ENCODE measurements around the gene TSFM.

Gene TSFM

GRCh38 chr12:57800965-57801364, 18.4 kb downstream of the TSFM start:
- in situ Hi-C loops (cut with HindIII; ENCODE audit: low pct_ligation_motif_present, low sequenced_read_pairs), result no loop called here
- no peak overlapping the region for H3K27ac ChIP-seq
- no peak for TF ChIP-seq CTCF (IDR thresholded peaks at IDR 0.05; ENCODE audit: low read depth, low read length, missing control alignments)
- peaks cover 37% of the 10 kb centered on the region for H3K36me3 ChIP-seq (replicated peaks)
- H3K4me3 ChIP-seq (ENCODE audit: low read depth, low read length), result no peak overlapping the region
- H3K27me3 ChIP-seq (replicated peaks), result no peaks in the 10 kb centered on the region
- no peak for DNase-seq

GRCh38 chr12:57802607-57803006, 20.0 kb downstream of the TSFM start:
- H3K27ac ChIP-seq, result no peak overlapping the region
- no peak for TF ChIP-seq CTCF (IDR thresholded peaks at IDR 0.05; ENCODE audit: low read depth, low read length, missing control alignments)
- peaks cover 27% of the 10 kb centered on the region for H3K36me3 ChIP-seq (replicated peaks)
- in situ Hi-C loops (cut with HindIII; ENCODE audit: low pct_ligation_motif_present, low sequenced_read_pairs), result no loop called here
- no peak for DNase-seq
- no peaks in the 10 kb centered on the region for H3K27me3 ChIP-seq (replicated peaks)
- no peak overlapping the region for H3K4me3 ChIP-seq (ENCODE audit: low read depth, low read length)

GRCh38 chr12:57803319-57803893, 20.8 kb downstream of the TSFM start:
- no peak overlapping the region for H3K4me3 ChIP-seq (ENCODE audit: low read depth, low read length)
- H3K36me3 ChIP-seq (replicated peaks), result peaks cover 23% of the 10 kb centered on the region
- TF ChIP-seq CTCF (IDR thresholded peaks at IDR 0.05; ENCODE audit: low read depth, low read length, missing control alignments), result peak; percentile 91
- no peaks in the 10 kb centered on the region for H3K27me3 ChIP-seq (replicated peaks)
- in situ Hi-C loops (cut with HindIII; ENCODE audit: low pct_ligation_motif_present, low sequenced_read_pairs), result no loop called here
- H3K27ac ChIP-seq, result no peak overlapping the region
- peak; percentile 36 for DNase-seq

- no peak for TF ChIP-seq CTCF (IDR thresholded peaks at IDR 0.05; ENCODE audit: low read depth, low read length, missing control alignments)
- DNase-seq, result no peak
- no peaks in the 10 kb centered on the region for H3K27me3 ChIP-seq (replicated peaks)
- in situ Hi-C loops (cut with HindIII; ENCODE audit: low pct_ligation_motif_present, low sequenced_read_pairs), result no loop called here
- H3K4me3 ChIP-seq (ENCODE audit: low read depth, low read length), result no peak overlapping the region
- H3K36me3 ChIP-seq (replicated peaks), result peaks cover 16% of the 10 kb centered on the region
- H3K27ac ChIP-seq, result no peak overlapping the region
Measured at GRCh38 chr12:57806677-57807076, 24.1 kb downstream of the TSFM start.

GRCh38 chr12:57807285-57807684, 24.7 kb downstream of the TSFM start:
- Histone ChIP-seq H3K36me3 (replicated peaks) (peaks cover 10% of the 10 kb centered on the region), H3K27me3 (replicated peaks) (no peaks in the 10 kb centered on the region), H3K27ac (no peak overlapping the region), H3K4me3 (ENCODE audit: low read depth, low read length) (no peak overlapping the region)
- TF ChIP-seq CTCF (IDR thresholded peaks at IDR 0.05; ENCODE audit: low read depth, low read length, missing control alignments), result no peak
- in situ Hi-C loops (cut with HindIII; ENCODE audit: low pct_ligation_motif_present, low sequenced_read_pairs), result no loop called here
- DNase-seq, result no peak

GRCh38 chr12:57808351-57808750, 25.8 kb downstream of the TSFM start:
- H3K36me3 ChIP-seq (replicated peaks), result peaks cover 4% of the 10 kb centered on the region
- no peak for TF ChIP-seq CTCF (IDR thresholded peaks at IDR 0.05; ENCODE audit: low read depth, low read length, missing control alignments)
- no peaks in the 10 kb centered on the region for H3K27me3 ChIP-seq (replicated peaks)
- H3K27ac ChIP-seq, result no peak overlapping the region
- no peak for DNase-seq
- in situ Hi-C loops (cut with HindIII; ENCODE audit: low pct_ligation_motif_present, low sequenced_read_pairs), result no loop called here
- no peak overlapping the region for H3K4me3 ChIP-seq (ENCODE audit: low read depth, low read length)

Measured in brain microvascular endothelial cell (primary cell).